ENCODE data around the gene LMAN2. TPM values are rescaled to one million over a fixed set of nuclear protein-coding genes. Genes with fewer than 3 reads are reported as not detected.

LMAN2 gene, protein sequence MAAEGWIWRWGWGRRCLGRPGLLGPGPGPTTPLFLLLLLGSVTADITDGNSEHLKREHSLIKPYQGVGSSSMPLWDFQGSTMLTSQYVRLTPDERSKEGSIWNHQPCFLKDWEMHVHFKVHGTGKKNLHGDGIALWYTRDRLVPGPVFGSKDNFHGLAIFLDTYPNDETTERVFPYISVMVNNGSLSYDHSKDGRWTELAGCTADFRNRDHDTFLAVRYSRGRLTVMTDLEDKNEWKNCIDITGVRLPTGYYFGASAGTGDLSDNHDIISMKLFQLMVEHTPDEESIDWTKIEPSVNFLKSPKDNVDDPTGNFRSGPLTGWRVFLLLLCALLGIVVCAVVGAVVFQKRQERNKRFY
- 100 to 1,000 TPM in 4 of 7 donors, 10 to 100 TPM in 3; 92.4 to 211 (median 109) TPM for total RNA-seq
- 10 to 100 TPM; 50.1 to 96.6 (median 72.5) TPM for polyA plus RNA-seq
- long read RNA-seq, donor 1, transcript LMAN2-201 (8 exons, 1,800 nt), result major isoform, 47 of 51 reads
- long read RNA-seq, donor 1, partial matches to known transcripts, result 0 of 51 reads
- long read RNA-seq, donor 1, other reads (novel, unspliced or antisense), result 0 of 51 reads
- long read RNA-seq, donor 2, transcript LMAN2-201 (8 exons, 1,800 nt), result major isoform, 47 of 48 reads
- long read RNA-seq, donor 2, partial matches to known transcripts, result 0 of 48 reads
- long read RNA-seq, donor 2, other reads (novel, unspliced or antisense), result 0 of 48 reads

DNA sequence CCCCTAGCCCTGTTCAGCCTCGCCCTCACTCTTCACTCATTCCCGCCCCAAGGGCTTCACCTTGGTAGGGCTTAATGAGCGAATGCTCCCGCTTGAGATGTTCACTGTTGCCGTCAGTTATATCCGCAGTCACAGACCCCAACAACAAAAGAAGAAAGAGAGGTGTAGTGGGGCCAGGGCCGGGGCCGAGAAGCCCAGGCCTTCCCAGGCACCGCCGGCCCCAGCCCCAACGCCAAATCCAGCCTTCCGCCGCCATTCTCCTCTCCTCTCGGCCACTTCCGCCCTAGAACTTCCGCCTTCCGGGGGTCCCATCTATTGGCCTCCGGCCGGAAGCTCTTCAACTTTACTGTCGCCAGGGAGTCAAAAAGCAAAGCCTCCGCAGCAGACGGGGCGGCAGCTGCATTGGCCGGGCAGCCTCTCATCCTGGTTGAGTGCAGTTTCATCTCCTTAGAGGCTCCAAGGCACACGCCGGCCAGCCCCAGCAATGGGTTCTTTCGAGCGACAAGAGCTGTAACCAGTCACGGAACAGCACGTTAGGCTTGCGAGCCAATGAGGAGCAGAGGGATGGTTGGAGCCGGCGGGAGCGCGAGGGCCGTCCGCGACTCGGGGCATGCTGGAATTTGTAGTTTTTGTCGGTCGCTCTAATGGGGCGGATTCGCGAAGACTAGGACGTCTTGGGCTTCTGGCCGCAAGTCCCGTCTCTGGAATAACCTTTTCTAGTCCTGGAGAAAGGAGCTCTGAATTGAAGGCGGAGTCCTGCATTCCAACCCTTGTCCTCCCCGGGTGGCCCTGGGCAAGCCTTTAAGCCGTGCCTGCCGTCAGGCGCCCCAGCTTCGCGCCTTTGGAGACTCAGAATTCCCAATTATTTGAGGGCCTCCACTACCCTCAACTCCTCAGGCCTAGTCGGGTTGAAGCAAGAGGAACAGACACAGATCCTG lies at the start of gene LMAN2:
Gene LMAN2, minus strand, starts transcription at position 277 of the 938 bp plus-strand sequence. Its CDS starts 21 bp downstream, at position 256.
- intact Hi-C loops (cut with DNase I; ENCODE audit: low total_unique reads), result no loop called here
- TF ChIP-seq POLR2AphosphoS5 (IDR thresholded peaks at IDR 0.05) (peak; percentile 88 to 93 (median 91)), POLR2A (IDR thresholded peaks at IDR 0.05) (peak in 1 of 3 donors; percentile 6)
- TF ChIP-seq, protein P1, sequence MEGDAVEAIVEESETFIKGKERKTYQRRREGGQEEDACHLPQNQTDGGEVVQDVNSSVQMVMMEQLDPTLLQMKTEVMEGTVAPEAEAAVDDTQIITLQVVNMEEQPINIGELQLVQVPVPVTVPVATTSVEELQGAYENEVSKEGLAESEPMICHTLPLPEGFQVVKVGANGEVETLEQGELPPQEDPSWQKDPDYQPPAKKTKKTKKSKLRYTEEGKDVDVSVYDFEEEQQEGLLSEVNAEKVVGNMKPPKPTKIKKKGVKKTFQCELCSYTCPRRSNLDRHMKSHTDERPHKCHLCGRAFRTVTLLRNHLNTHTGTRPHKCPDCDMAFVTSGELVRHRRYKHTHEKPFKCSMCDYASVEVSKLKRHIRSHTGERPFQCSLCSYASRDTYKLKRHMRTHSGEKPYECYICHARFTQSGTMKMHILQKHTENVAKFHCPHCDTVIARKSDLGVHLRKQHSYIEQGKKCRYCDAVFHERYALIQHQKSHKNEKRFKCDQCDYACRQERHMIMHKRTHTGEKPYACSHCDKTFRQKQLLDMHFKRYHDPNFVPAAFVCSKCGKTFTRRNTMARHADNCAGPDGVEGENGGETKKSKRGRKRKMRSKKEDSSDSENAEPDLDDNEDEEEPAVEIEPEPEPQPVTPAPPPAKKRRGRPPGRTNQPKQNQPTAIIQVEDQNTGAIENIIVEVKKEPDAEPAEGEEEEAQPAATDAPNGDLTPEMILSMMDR (IDR thresholded peaks at IDR 0.05 in 8 of 11, conservative IDR thresholded peaks at IDR 0.05 in 3 of 11), result peak in 2 of 11 experiments; percentile 18 to 21
- H3K27me3 ChIP-seq (replicated peaks in 1 of 7), result no peaks in the 10 kb centered on the region
- peak; percentile 95 for DNase-seq
- H3K27ac ChIP-seq, result peak within 1 kb of the TSS; percentile 91 to 97 (median 95)
- 8 to 12% (median 9%) methylated on average over 36 to 55 of the region's 55 CpGs for WGBS, 5 donors
- H3K4me3 ChIP-seq, result peak within 1 kb of the TSS; percentile 83 to 100 (median 94)
- H3K4me1 ChIP-seq, result peaks cover 35 to 96% (median 65%) of the 10 kb centered on the region in 6 donors
- H3K9me3 ChIP-seq, result peaks cover 0 to 5% (median 0%) of the 10 kb centered on the region in 8 donors
- peaks cover 0 to 37% (median 19%) of the 10 kb centered on the region in 6 donors for H3K36me3 ChIP-seq

- H3K36me3 ChIP-seq, result no peaks in the 10 kb centered on the region
- TF ChIP-seq, protein P1 (IDR thresholded peaks at IDR 0.05 in 8 of 11, conservative IDR thresholded peaks at IDR 0.05 in 3 of 11), result no peak
- no peak for TF ChIP-seq POLR2AphosphoS5 (IDR thresholded peaks at IDR 0.05)
- no peak for TF ChIP-seq POLR2A (IDR thresholded peaks at IDR 0.05)
- peak within 1 kb of the TSS in 1 of 8 donors; percentile 17 for H3K4me3 ChIP-seq
- WGBS, 5 donors, result 45 to 68% (median 54%) methylated on average over 49 to 92 of the region's 92 CpGs
- peaks cover 28 to 45% (median 37%) of the 10 kb centered on the region in 6 donors for H3K4me1 ChIP-seq
- H3K27ac ChIP-seq, result no peak within 1 kb of the TSS
- intact Hi-C loops (cut with DNase I; ENCODE audit: low total_unique reads), result loop anchor here (5.0 kb wide), 1 partner anchor 52 kb away; no protein-coding TSS in a partner anchor
- no peak for DNase-seq
- H3K9me3 ChIP-seq, result no peaks in the 10 kb centered on the region
- peaks cover 0 to 84% (median 48%) of the 10 kb centered on the region in 7 donors for H3K27me3 ChIP-seq (replicated peaks in 1 of 7)
Measured at GRCh38 chr5:177399997-177400868, 48.8 kb upstream of the LMAN2 start, which contains the start of gene PFN3. Gene PFN3, minus strand, starts transcription at chr5:177400661. Its CDS starts 85 bp downstream, at chr5:177400576.

- Histone ChIP-seq H3K9me3 (no peaks in the 10 kb centered on the region), H3K4me1 (peaks cover 7 to 30% (median 19%) of the 10 kb centered on the region in 6 donors), H3K4me3 (no peak overlapping the region), H3K27me3 (replicated peaks in 1 of 7) (peaks cover 0 to 71% (median 41%) of the 10 kb centered on the region in 7 donors), H3K36me3 (no peaks in the 10 kb centered on the region), H3K27ac (no peak overlapping the region)
- intact Hi-C loops (cut with DNase I; ENCODE audit: low total_unique reads), result no loop called here
- 81 to 97% (median 83%) methylated on average over 9 to 16 of the region's 16 CpGs for WGBS, 5 donors
- TF ChIP-seq POLR2AphosphoS5 (IDR thresholded peaks at IDR 0.05) (no peak), POLR2A (IDR thresholded peaks at IDR 0.05) (no peak)
- TF ChIP-seq, protein P1 (IDR thresholded peaks at IDR 0.05 in 8 of 11, conservative IDR thresholded peaks at IDR 0.05 in 3 of 11), result no peak
- DNase-seq, result no peak
Measured at GRCh38 chr5:177397875-177398390, 46.5 kb upstream of the LMAN2 start.
